NCI-H187 (cell line): ENCODE data around the gene MSI2.
A peak's percentile ranks its signal among the peaks of the same experiment; 100 is the strongest.

ENCODE experiments used
- DNase-seq, 2 experiments: peaks; one replicate each; lab custom pipeline; 2025; lab: John Stamatoyannopoulos, UW

Gene MSI2

GRCh38 chr17:57462007-57462579, 205.8 kb downstream of the MSI2 start:
- no peak for DNase-seq

- no peak for DNase-seq
Measured at GRCh38 chr17:57463103-57463885, 207.0 kb downstream of the MSI2 start.

DNA sequence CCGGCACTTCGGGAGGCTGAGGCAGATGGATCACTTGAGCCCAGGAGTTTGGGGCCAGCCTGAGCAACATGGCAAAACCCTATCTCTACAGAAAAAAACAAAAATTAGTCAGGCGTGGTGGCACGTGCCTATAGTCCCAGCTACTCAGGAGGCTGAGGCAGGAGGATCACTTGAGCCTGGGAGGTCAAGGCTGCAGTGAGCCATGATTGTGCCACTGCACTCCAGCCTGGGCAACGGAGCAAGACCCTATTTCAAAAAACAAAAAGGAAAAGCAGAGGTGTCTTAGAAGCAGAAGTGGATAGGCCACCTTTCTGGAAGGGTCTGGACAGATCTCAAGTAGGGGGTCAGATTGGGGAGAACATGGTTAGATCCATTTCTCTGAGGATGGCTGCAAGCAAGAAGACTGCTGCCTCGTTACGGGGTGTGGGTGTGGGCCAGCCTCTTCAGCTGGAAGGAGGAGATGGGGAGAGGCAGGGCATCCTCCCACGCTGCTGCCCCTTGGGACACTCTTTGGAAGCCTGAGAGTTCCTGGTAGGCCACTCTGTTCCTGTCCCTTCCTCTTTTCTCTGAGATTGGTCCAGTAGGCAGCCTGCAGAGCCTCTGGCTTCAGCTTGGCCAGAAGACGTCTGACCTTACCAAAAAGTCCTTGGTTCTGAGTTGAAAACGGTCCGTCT, 208.0 kb downstream of the MSI2 start:
- DNase-seq: no peak

GRCh38 chr17:57465610-57466009, 209.3 kb downstream of the MSI2 start:
- no peak for DNase-seq

GRCh38 chr17:57466017-57466471, 209.7 kb downstream of the MSI2 start:
- no peak for DNase-seq

GRCh38 chr17:57466521-57466920, 210.2 kb downstream of the MSI2 start:
- no peak for DNase-seq

- DNase-seq: no peak
Measured at GRCh38 chr17:57467226-57467625, 210.9 kb downstream of the MSI2 start.

GRCh38 chr17:57467801-57468200, 211.5 kb downstream of the MSI2 start:
- DNase-seq: no peak

GRCh38 chr17:57468932-57469775, 212.8 kb downstream of the MSI2 start:
- peak; percentile 26 to 35 for DNase-seq

DNA sequence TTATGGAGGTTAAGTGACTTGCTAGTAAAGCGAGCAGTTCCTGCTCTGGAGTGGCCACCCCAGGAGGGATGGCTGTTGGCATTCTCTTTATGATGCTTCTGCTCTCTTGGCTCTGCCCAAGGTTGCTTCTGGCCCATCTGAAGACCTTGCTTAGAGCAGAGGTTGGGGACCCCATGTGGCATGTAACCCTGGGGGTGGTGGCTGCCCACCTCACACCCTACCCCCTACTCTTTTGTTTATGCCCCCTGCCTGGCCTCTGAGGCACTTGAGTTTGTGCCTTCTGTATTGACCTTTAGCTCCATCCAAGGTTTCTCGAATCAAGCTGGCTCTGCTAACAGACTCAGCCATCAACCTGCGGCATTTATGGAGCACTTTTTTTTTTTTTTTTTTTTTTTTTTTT, 214.6 kb downstream of the MSI2 start:
- DNase-seq: no peak

DNA sequence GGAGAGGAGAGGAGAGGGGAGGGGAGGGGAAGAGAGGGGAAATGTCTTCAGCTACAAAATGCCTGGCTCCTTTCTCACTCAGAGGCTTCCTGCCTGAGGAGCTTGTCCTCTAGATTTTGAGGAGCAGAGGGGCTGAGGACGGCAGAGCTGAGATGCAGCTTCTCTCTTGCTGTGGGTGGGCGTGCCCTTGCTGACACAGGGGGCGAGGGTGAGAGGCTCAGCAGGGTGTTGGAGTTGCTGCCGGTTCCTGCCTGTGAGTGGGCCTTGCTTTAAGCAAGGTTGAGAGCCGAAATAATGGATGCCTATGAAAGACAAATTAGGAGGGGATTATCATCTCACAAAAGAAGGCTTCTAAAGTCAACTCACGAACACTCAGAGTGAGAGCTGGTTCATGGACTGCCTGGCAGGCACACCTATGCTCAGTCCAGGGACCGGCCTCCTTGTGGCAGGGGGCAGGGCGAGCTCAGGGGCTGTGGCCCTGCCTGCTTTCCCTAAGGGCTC, 215.6 kb downstream of the MSI2 start:
- no peak for DNase-seq

DNA sequence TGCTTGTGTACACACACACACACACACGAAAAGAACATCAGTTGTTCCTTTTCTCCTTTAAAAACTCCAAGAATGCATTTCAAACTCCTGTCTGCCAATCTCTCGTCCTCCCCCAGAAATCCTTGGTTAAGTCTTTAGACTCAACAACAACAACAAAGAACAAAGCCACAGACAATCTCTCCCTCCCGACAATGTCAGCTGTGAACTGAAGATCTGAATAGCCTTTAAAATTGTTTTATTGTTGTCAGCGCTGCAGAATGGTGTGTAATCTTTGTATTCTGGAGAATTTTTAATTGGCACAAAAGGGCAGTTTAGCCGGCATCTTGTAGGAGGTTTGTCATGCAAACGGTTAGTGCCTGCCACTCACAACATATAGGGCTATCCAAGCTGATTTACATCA, 219.5 kb downstream of the MSI2 start:
- no peak for DNase-seq

- DNase-seq: no peak
Measured at GRCh38 chr17:57477522-57478362, 221.4 kb downstream of the MSI2 start.

- DNase-seq: no peak
Measured at GRCh38 chr17:57478478-57479250, 222.3 kb downstream of the MSI2 start.

DNA sequence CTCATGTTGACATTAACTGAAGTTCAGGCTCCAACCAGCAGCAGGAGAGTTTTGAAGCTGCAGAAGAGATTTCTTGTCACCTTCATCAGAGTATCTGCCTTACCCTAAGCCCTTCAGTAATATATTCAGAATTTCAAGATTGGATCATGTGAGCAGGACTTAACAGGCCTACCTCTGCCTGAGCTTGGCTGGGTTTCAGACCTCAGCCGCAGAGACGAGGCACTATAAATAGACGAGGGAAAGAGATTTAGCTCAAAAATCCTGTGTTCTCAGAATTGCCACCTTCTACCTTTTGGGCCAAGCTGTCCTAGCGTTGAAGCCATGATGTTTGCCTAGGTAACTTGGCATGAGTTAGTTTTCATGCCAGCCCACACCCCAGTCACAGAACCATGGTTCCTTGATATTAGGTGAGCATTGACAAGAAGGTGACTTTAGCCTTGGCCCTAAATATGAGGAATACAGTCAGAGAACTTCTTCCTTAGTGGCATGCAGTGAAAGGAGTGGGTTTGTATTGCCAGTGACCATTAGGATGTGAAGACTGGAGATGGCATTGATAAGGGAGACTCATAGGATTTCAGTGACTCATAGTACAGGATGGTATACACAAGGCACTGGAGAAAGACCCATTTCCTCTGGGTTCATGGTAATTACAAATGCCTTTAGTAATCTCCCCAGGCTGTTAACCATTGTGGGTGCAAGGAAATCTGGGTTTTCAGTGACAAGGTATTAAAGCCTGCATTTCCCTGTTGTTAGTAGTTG, 224.3 kb downstream of the MSI2 start:
- no peak for DNase-seq

- DNase-seq: no peak
Measured at GRCh38 chr17:57481910-57482391, 225.6 kb downstream of the MSI2 start.

GRCh38 chr17:57482657-57483056, 226.3 kb downstream of the MSI2 start:
- no peak for DNase-seq

DNA sequence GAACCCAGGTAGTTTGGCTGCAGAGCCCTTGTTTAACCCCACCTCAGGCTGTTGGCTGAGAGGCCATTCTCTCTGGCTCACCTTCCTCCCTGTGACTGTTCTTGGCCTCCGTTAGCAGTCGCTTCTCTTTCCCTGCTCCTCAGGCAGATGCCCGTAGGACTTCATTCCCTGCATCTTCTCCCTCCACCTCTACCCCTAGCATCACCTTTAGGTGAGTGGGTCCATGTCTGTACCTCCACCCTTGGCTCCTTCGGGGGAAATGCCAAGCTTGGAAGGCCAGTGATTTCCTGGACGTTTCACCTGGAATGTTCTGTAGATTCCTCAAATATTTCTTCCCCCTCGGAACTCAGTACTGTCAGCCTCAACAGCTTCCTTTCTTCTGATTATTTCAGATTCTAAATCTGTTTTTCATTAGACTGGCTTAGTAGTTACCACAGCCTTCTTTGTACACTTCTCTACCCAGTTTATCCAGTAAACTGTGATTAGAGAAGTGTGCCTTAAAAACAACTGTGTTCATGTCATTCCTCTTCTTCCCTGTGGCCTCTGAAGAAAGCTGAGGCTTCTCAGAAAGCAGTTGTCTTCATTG, 227.9 kb downstream of the MSI2 start:
- no peak for DNase-seq
